HL-60 (cell line): ENCODE measurements around the gene PSMD2.

Experiments used
- GABPA ChIP-seq: IDR thresholded peaks from 2 replicates; pipeline ENCODE4 v1.6.1; 2012; ENCODE audit warnings: low read depth
- POLR2AphosphoS5 ChIP-seq: IDR thresholded peaks from 2 replicates; pipeline ENCODE4 v1.6.1; 2012; ENCODE audit warnings: low read depth
- SPI1 ChIP-seq: IDR thresholded peaks from 2 replicates; pipeline ENCODE4 v1.6.1; 2012; ENCODE audit warnings: low read depth, mild to moderate bottlenecking, borderline replicate concordance
- TF ChIP-seq, protein P1 (sequence below): IDR thresholded peaks from one replicate; pipeline ENCODE4 v1.5.1; 2011; ENCODE audit warnings: low read length, control low read depth, inconsistent platforms; ENCODE audit not compliant: insufficient read depth
- TF ChIP-seq, protein P2 (sequence below): IDR thresholded peaks from 2 replicates; pipeline ENCODE4 v1.6.1; 2012; ENCODE audit warnings: low read depth; ENCODE audit not compliant: insufficient replicate concordance

- TF ChIP-seq POLR2AphosphoS5 (no peak), GABPA (no peak), SPI1 (no peak)
- TF ChIP-seq, protein P1, sequence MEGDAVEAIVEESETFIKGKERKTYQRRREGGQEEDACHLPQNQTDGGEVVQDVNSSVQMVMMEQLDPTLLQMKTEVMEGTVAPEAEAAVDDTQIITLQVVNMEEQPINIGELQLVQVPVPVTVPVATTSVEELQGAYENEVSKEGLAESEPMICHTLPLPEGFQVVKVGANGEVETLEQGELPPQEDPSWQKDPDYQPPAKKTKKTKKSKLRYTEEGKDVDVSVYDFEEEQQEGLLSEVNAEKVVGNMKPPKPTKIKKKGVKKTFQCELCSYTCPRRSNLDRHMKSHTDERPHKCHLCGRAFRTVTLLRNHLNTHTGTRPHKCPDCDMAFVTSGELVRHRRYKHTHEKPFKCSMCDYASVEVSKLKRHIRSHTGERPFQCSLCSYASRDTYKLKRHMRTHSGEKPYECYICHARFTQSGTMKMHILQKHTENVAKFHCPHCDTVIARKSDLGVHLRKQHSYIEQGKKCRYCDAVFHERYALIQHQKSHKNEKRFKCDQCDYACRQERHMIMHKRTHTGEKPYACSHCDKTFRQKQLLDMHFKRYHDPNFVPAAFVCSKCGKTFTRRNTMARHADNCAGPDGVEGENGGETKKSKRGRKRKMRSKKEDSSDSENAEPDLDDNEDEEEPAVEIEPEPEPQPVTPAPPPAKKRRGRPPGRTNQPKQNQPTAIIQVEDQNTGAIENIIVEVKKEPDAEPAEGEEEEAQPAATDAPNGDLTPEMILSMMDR: no peak
- TF ChIP-seq, protein P2, sequence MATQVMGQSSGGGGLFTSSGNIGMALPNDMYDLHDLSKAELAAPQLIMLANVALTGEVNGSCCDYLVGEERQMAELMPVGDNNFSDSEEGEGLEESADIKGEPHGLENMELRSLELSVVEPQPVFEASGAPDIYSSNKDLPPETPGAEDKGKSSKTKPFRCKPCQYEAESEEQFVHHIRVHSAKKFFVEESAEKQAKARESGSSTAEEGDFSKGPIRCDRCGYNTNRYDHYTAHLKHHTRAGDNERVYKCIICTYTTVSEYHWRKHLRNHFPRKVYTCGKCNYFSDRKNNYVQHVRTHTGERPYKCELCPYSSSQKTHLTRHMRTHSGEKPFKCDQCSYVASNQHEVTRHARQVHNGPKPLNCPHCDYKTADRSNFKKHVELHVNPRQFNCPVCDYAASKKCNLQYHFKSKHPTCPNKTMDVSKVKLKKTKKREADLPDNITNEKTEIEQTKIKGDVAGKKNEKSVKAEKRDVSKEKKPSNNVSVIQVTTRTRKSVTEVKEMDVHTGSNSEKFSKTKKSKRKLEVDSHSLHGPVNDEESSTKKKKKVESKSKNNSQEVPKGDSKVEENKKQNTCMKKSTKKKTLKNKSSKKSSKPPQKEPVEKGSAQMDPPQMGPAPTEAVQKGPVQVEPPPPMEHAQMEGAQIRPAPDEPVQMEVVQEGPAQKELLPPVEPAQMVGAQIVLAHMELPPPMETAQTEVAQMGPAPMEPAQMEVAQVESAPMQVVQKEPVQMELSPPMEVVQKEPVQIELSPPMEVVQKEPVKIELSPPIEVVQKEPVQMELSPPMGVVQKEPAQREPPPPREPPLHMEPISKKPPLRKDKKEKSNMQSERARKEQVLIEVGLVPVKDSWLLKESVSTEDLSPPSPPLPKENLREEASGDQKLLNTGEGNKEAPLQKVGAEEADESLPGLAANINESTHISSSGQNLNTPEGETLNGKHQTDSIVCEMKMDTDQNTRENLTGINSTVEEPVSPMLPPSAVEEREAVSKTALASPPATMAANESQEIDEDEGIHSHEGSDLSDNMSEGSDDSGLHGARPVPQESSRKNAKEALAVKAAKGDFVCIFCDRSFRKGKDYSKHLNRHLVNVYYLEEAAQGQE: no peak
Observed at GRCh38 chr3:184343200-184343876, 44.3 kb downstream of the PSMD2 start.
